Ovary (tissue), 3 donors: Measurements from ENCODE around the gene VSTM2A.

Experiments
- CTCF ChIP-seq, 3 donors: fragments of 450-650 bp in 2 of 3; fragments of 200-600 bp in 1 of 3; IDR thresholded peaks; one replicate each; pipeline versions ENCODE4 v1.5.1 to v1.8.0; 2016 to 2022; ENCODE audit warnings: antibody characterized with exemption in 3 of 3, mild to moderate bottlenecking in 1 of 3
- POLR2A ChIP-seq: fragments of 450-650 bp; IDR thresholded peaks from one replicate; pipeline ENCODE4 v1.6.1; 2017; ENCODE audit warnings: antibody characterized with exemption, mild to moderate bottlenecking, moderate library complexity
- donor health status: DM: no; HTN: no; CAD: no.

GRCh38 chr7:54543051-54543488 lies 895 bp downstream of the VSTM2A start:
- no peak for TF ChIP-seq CTCF (IDR thresholded peaks at IDR 0.05)
- TF ChIP-seq POLR2A = no peak
